Upper lobe of left lung (tissue), 6 donors: ENCODE measurements around the gene CRABP1. TPM values are rescaled to one million over a fixed set of nuclear protein-coding genes. Genes with fewer than 3 reads are reported as not detected.

ENCODE experiments used
- ATAC-seq, 2 donors: fragments of 200-7000 bp; cut with Tn5 transposase; one replicate each; pipeline ENCODE4 v1.9.1; 2022; ENCODE audit warnings: mild to moderate bottlenecking in 2 of 2, moderate library complexity in 2 of 2; ENCODE audit not compliant: low FRiP score in 2 of 2
- DNase-seq, 2 donors: peaks; one replicate each; pipeline ENCODE4 v3.0.0-alpha.2; 2019 to 2020
- H3K27ac ChIP-seq, 4 donors: fragments of 200-600 bp; sonication (generic); one replicate each; pipeline ENCODE4 v1.5.1; 2016 to 2019
- H3K27me3 ChIP-seq, 4 donors: fragments of 200-600 bp; sonication (generic); one replicate each; pipeline ENCODE4 v1.5.1; 2017 to 2019
- H3K36me3 ChIP-seq, 4 donors: fragments of 200-600 bp; sonication (generic); one replicate each; pipeline ENCODE4 v1.5.1; 2016 to 2019
- H3K4me1 ChIP-seq, 4 donors: fragments of 200-600 bp; sonication (generic); one replicate each; pipeline ENCODE4 v1.5.1; 2018 to 2019
- H3K4me3 ChIP-seq, 4 donors: fragments of 200-600 bp; sonication (generic); one replicate each; pipeline ENCODE4 v1.5.1; 2017 to 2019; ENCODE audit warnings: mild to moderate bottlenecking in 2 of 4, moderate library complexity in 1 of 4
- H3K9me3 ChIP-seq, 4 donors: fragments of 200-600 bp; sonication (generic); one replicate each; pipeline ENCODE4 v1.5.1; 2018 to 2019
- EP300 ChIP-seq, 4 donors: sonication (generic); formaldehyde crosslinking; IDR thresholded peaks; one replicate each; pipeline ENCODE4 v1.5.1; 2017; ENCODE audit warnings: antibody characterized with exemption in 4 of 4, control low read depth in 2 of 4
- POLR2A ChIP-seq, 4 donors: fragments of 450-650 bp; IDR thresholded peaks; one replicate each; pipeline ENCODE4 v1.5.1; 2016 to 2017; ENCODE audit warnings: antibody characterized with exemption in 4 of 4, mild to moderate bottlenecking in 2 of 4
- POLR2AphosphoS5 ChIP-seq, 2 donors: sonication (generic); formaldehyde crosslinking; IDR thresholded peaks; one replicate each; pipeline ENCODE4 v1.5.1; 2017; ENCODE audit warnings: antibody characterized with exemption in 2 of 2
- WGBS, 2 donors: methylation state at CpG; one replicate each; pipeline ENCODE4 v1.1.5; 2017 to 2018; 5-methylcytosine and 5-hydroxymethylcytosine counted together
- total RNA-seq, 6 donors: library from RNA; depleted of rRNA in 4 of 6; stranded (reverse); fragments of >200 nt in 4 of 6; gene quantifications; one replicate each; pipeline versions ENCODE4 v1.1.0 to v1.2.1, GENCODE V29; 2016 to 2021
- TF ChIP-seq, protein P1 (sequence below), 6 experiments: fragments of 450-650 bp in 4 of 6; fragments of 200-600 bp in 2 of 6; sonication (generic) in 2 of 6; IDR thresholded peaks; one replicate each; pipeline ENCODE4 v1.5.1; 2016 to 2019; ENCODE audit warnings: antibody characterized with exemption in 6 of 6
- donor health status: DM: no; HTN: no; CAD: no; lungs with moderate emphysema.
- donor health status: DM: no; HTN: yes; CAD: no; lungs with severe emphysema.

The CRABP1 gene
- total RNA-seq = under 1 TPM in 2 of 6 donors, not detected in 4; 0.44 to 0.57 TPM

DNA sequence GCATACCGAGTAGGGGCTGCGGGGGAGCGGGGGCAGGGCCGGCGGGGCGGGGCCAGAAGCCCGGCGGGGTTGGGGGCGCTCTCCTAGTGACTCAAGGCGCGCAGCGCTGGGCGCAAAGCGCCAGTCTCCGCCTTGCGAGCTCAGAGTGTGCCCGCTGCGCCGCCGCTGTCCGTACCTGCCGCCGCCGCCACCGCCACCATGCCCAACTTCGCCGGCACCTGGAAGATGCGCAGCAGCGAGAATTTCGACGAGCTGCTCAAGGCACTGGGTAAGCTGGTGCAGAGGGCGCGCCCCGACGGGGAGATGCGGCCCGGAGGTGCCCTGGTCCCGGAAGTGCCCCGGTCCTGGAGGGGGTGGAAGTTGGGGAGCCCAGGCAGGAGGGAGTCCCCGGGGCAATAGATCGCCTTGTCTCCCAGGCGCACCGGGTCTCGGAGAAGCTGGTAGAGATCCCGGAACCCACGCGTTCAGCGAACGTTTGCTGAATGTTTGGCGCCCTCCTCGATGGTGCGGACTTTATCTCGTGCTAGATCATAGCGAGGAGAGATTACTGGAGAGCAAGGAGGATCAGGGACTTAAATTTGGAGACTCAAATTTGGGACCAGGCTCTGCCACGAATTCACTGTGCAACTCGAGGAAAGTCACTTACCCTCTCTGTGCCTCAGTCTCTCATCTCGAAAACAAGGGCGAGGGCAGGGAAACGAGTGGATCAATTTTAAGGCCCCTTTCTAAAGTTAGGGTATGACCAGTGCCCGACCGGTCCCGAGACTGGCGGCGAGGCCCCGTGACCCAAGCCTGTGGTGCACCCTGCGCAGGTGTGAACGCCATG, at the start of gene CRABP1:
Gene CRABP1 (plus strand): TSS at position 123 of the 826 bp plus-strand sequence. CDS start 76 bp downstream, at position 199.
- Histone ChIP-seq H3K4me1 (peaks cover 4 to 17% (median 7%) of the 10 kb centered on the region in 4 donors), H3K4me3 (peak within 1 kb of the TSS in 1 of 4 donors; percentile 8), H3K27me3 (peaks cover 0 to 35% (median 19%) of the 10 kb centered on the region in 4 donors), H3K9me3 (no peaks in the 10 kb centered on the region), H3K27ac (no peak within 1 kb of the TSS), H3K36me3 (no peaks in the 10 kb centered on the region)
- DNase-seq (peak in 1 of 2 donors; percentile 73), ATAC-seq (no peak)
- TF ChIP-seq EP300 (IDR thresholded peaks at IDR 0.05) (no peak), POLR2A (IDR thresholded peaks at IDR 0.05) (no peak), POLR2AphosphoS5 (IDR thresholded peaks at IDR 0.05) (no peak)
- TF ChIP-seq, protein P1, sequence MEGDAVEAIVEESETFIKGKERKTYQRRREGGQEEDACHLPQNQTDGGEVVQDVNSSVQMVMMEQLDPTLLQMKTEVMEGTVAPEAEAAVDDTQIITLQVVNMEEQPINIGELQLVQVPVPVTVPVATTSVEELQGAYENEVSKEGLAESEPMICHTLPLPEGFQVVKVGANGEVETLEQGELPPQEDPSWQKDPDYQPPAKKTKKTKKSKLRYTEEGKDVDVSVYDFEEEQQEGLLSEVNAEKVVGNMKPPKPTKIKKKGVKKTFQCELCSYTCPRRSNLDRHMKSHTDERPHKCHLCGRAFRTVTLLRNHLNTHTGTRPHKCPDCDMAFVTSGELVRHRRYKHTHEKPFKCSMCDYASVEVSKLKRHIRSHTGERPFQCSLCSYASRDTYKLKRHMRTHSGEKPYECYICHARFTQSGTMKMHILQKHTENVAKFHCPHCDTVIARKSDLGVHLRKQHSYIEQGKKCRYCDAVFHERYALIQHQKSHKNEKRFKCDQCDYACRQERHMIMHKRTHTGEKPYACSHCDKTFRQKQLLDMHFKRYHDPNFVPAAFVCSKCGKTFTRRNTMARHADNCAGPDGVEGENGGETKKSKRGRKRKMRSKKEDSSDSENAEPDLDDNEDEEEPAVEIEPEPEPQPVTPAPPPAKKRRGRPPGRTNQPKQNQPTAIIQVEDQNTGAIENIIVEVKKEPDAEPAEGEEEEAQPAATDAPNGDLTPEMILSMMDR (IDR thresholded peaks at IDR 0.05) = no peak
- WGBS, 2 donors = 0 to 4% methylated on average over 12 to 48 of the region's 67 CpGs

- TF ChIP-seq POLR2A (IDR thresholded peaks at IDR 0.05) (no peak), POLR2AphosphoS5 (IDR thresholded peaks at IDR 0.05) (no peak), EP300 (IDR thresholded peaks at IDR 0.05) (no peak)
- TF ChIP-seq, protein P1 (IDR thresholded peaks at IDR 0.05) = no peak
- Histone ChIP-seq H3K4me1 (peaks cover 0 to 9% (median 0%) of the 10 kb centered on the region in 4 donors), H3K9me3 (no peaks in the 10 kb centered on the region), H3K36me3 (peaks cover 0 to 89% (median 30%) of the 10 kb centered on the region in 4 donors), H3K4me3 (no peak overlapping the region), H3K27ac (no peak overlapping the region), H3K27me3 (no peaks in the 10 kb centered on the region)
- DNase-seq (no peak), ATAC-seq (no peak)
- WGBS, 2 donors = 46 to 95% methylated on average over 2 of the region's 2 CpGs
Measured at GRCh38 chr15:78291052-78291451, 49.1 kb upstream of the CRABP1 start.

GRCh38 chr15:78291698-78292097, 48.5 kb upstream of the CRABP1 start:
- WGBS, 2 donors = 95 to 100% methylated on average over 2 of the region's 2 CpGs
- TF ChIP-seq POLR2AphosphoS5 (IDR thresholded peaks at IDR 0.05) = no peak
- no peak for TF ChIP-seq POLR2A (IDR thresholded peaks at IDR 0.05)
- TF ChIP-seq, protein P1 (IDR thresholded peaks at IDR 0.05) = no peak
- no peak for TF ChIP-seq EP300 (IDR thresholded peaks at IDR 0.05)
- H3K36me3 ChIP-seq = peaks cover 0 to 82% (median 26%) of the 10 kb centered on the region in 4 donors
- no peaks in the 10 kb centered on the region for H3K9me3 ChIP-seq
- ATAC-seq = no peak
- H3K27me3 ChIP-seq = no peaks in the 10 kb centered on the region
- H3K4me1 ChIP-seq = peaks cover 0 to 9% (median 0%) of the 10 kb centered on the region in 4 donors
- no peak for DNase-seq
- no peak overlapping the region for H3K4me3 ChIP-seq
- H3K27ac ChIP-seq = no peak overlapping the region

DNA sequence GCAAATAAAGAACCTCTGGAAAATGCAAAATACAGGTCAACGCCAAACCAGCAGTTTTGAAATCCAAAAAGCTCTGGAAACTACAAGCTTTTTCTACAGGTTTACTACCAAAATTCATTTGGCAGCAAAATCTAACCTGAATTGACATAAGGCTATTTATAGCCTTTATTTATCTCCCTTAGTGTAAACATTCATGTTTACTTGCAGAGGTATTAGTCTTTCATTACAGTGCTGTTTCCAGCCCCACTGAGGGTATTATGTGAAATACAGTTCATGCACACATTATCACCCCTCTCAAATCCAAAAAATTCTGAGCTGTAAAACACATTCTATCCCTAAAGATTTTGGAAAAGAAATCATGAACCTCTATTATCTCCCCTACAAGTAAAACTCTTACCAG, 47.9 kb upstream of the CRABP1 start:
- H3K4me1 ChIP-seq = peaks cover 0 to 9% (median 0%) of the 10 kb centered on the region in 4 donors
- H3K9me3 ChIP-seq = no peaks in the 10 kb centered on the region
- H3K27ac ChIP-seq = no peak overlapping the region
- H3K4me3 ChIP-seq = no peak overlapping the region
- ATAC-seq (no peak), DNase-seq (no peak)
- TF ChIP-seq, protein P1 (IDR thresholded peaks at IDR 0.05) = no peak
- TF ChIP-seq POLR2AphosphoS5 (IDR thresholded peaks at IDR 0.05) (no peak), EP300 (IDR thresholded peaks at IDR 0.05) (no peak), POLR2A (IDR thresholded peaks at IDR 0.05) (no peak)
- no peaks in the 10 kb centered on the region for H3K27me3 ChIP-seq
- H3K36me3 ChIP-seq = peaks cover 0 to 77% (median 22%) of the 10 kb centered on the region in 4 donors
- WGBS, 2 donors = 32 to 100% methylated on average over 1 of the region's 1 CpG
